Muscle of leg (tissue), 11 donors: ENCODE data around the gene GHRHR. TPM values are rescaled to one million over a fixed set of nuclear protein-coding genes. Genes with fewer than 3 reads are reported as not detected.
A peak's percentile ranks its signal among the peaks of the same experiment; 100 is the strongest.

Source experiments
- DNase-seq: peaks from one replicate; pipeline ENCODE4 v3.0.0; 2013
- H3K27ac ChIP-seq: one replicate; pipeline ENCODE4 v1.5.1; 2013; ENCODE audit warnings: mild to moderate bottlenecking, low read length, control low read depth
- H3K27me3 ChIP-seq: one replicate; pipeline ENCODE4 v1.6.1; 2013; ENCODE audit warnings: low read length; ENCODE audit not compliant: control insufficient read depth, insufficient read depth
- H3K36me3 ChIP-seq: one replicate; pipeline ENCODE4 v1.6.1; 2013; ENCODE audit warnings: low read length; ENCODE audit not compliant: control insufficient read depth, insufficient read depth
- H3K4me1 ChIP-seq: one replicate; pipeline ENCODE4 v1.6.1; 2013; ENCODE audit warnings: low read length; ENCODE audit not compliant: control insufficient read depth, insufficient read depth
- H3K4me3 ChIP-seq: one replicate; pipeline ENCODE4 v1.5.1; 2013; ENCODE audit warnings: low read length, control low read depth
- H3K9me3 ChIP-seq: replicated peaks from 2 replicates; pipeline ENCODE4 v1.6.1; 2013; ENCODE audit warnings: low read depth, low read length; ENCODE audit not compliant: control insufficient read depth
- WGBS: methylation state at CpG from one replicate; pipeline ENCODE4 v1.1.5; 2013; ENCODE audit warnings: missing lambda C conversion rate; ENCODE audit not compliant: insufficient coverage; 5-methylcytosine and 5-hydroxymethylcytosine counted together
- polyA plus RNA-seq, 8 donors: library from polyadenylated mRNA; unstranded; fragments of 120-200 nt; gene quantifications; one replicate each; pipeline versions ENCODE4 v1.2.1 to v1.2.3, GENCODE V29; 2013; ENCODE audit warnings: inconsistent platforms in 1 of 8, low replicate concordance in 1 of 8; ENCODE audit not compliant: insufficient read length in 8 of 8, insufficient read depth in 1 of 8
- total RNA-seq: library from RNA; stranded (reverse); fragments of 120-200 nt; gene quantifications from one replicate; pipeline ENCODE4 v1.2.4, GENCODE V29; 2013

The GHRHR gene
- total and polyA plus RNA-seq, 9 donors, result 0.35 to 1.5 (median 0.89) TPM

GRCh38 chr7:30927040-30927439 is 36.7 kb upstream of the GHRHR start:
- 100% methylated on average over 1 of the region's 3 CpGs for WGBS
- DNase-seq, result peak; percentile 0
- peaks cover 41% of the 10 kb centered on the region for H3K36me3 ChIP-seq
- no peak overlapping the region for H3K4me3 ChIP-seq
- no peaks in the 10 kb centered on the region for H3K27me3 ChIP-seq
- H3K27ac ChIP-seq, result no peak overlapping the region
- H3K9me3 ChIP-seq, result peaks cover 4% of the 10 kb centered on the region
- peaks cover 31% of the 10 kb centered on the region for H3K4me1 ChIP-seq

GRCh38 chr7:30927559-30927958 is 36.2 kb upstream of the GHRHR start:
- H3K4me3 ChIP-seq, result no peak overlapping the region
- H3K27me3 ChIP-seq, result no peaks in the 10 kb centered on the region
- peaks cover 31% of the 10 kb centered on the region for H3K4me1 ChIP-seq
- no peak overlapping the region for H3K27ac ChIP-seq
- H3K9me3 ChIP-seq, result peaks cover 4% of the 10 kb centered on the region
- H3K36me3 ChIP-seq, result peaks cover 36% of the 10 kb centered on the region
- peak; percentile 11 for DNase-seq
- whole genome bisulfite sequencing, result 29% methylated on average over 2 of the region's 3 CpGs

DNA sequence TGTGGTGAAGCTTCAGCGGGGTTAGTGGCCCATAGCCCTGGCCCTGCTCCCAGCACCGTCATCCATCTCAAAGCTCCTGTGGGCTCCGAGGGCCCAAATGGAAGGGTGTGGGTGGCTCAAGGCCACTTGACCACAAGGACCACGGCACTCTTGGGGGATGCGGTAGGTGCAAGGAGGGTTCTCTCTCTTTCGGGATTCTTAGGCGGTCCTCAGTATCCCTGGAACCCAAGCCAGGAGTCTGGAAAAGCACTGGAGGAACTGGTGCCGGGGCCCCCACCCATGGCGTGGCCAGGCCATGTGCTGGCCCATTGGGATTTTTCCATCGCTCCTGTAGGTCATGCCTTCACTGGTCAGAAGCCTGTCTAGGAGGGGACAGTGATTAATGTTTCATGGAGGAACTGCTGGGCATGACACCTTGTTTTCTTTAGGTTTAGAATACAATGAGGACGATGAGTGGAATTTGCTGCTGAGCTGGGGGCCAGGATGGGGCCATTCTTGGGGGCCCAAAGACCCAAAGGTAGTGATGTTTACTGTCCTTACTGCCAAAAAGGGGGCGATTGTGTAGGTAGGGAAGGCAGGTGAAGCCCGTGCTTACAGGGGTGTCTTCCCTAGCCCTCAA is 35.4 kb upstream of the GHRHR start:
- 86% methylated on average over 9 of the region's 13 CpGs for WGBS
- H3K36me3 ChIP-seq, result peaks cover 30% of the 10 kb centered on the region
- no peak overlapping the region for H3K4me3 ChIP-seq
- no peak overlapping the region for H3K27ac ChIP-seq
- H3K9me3 ChIP-seq, result peaks cover 4% of the 10 kb centered on the region
- peak; percentile 1 for DNase-seq
- H3K27me3 ChIP-seq, result no peaks in the 10 kb centered on the region
- peaks cover 38% of the 10 kb centered on the region for H3K4me1 ChIP-seq

- Histone ChIP-seq H3K36me3 (peaks cover 18% of the 10 kb centered on the region), H3K27me3 (no peaks in the 10 kb centered on the region), H3K4me3 (no peak overlapping the region), H3K9me3 (peaks cover 4% of the 10 kb centered on the region), H3K4me1 (peaks cover 50% of the 10 kb centered on the region), H3K27ac (no peak overlapping the region)
- no peak for DNase-seq
- WGBS, result 20% methylated on average over 1 of the region's 4 CpGs
Measured at GRCh38 chr7:30929686-30930085, 34.1 kb upstream of the GHRHR start.

- Histone ChIP-seq H3K27me3 (no peaks in the 10 kb centered on the region), H3K4me3 (no peak overlapping the region), H3K36me3 (peaks cover 9% of the 10 kb centered on the region), H3K4me1 (peaks cover 50% of the 10 kb centered on the region), H3K9me3 (peaks cover 4% of the 10 kb centered on the region), H3K27ac (peak overlapping the region; percentile 84)
- WGBS, result 13% methylated on average over 7 of the region's 8 CpGs
- DNase-seq, result peak; percentile 53
Measured at GRCh38 chr7:30930621-30931020, 33.1 kb upstream of the GHRHR start.

GRCh38 chr7:30931161-30931928 is 32.4 kb upstream of the GHRHR start:
- DNase-seq, result peak; percentile 85
- no peak overlapping the region for H3K4me3 ChIP-seq
- WGBS, result 61% methylated on average over 22 of the region's 24 CpGs
- H3K27ac ChIP-seq, result peak overlapping the region; percentile 84
- peaks cover 2% of the 10 kb centered on the region for H3K36me3 ChIP-seq
- peaks cover 4% of the 10 kb centered on the region for H3K9me3 ChIP-seq
- peaks cover 50% of the 10 kb centered on the region for H3K4me1 ChIP-seq
- H3K27me3 ChIP-seq, result no peaks in the 10 kb centered on the region

GRCh38 chr7:30931929-30932540 is 31.7 kb upstream of the GHRHR start:
- peaks cover 2% of the 10 kb centered on the region for H3K9me3 ChIP-seq
- WGBS, result 75% methylated on average over 7 of the region's 9 CpGs
- no peaks in the 10 kb centered on the region for H3K27me3 ChIP-seq
- DNase-seq, result no peak
- H3K27ac ChIP-seq, result peak overlapping the region; percentile 84
- H3K36me3 ChIP-seq, result no peaks in the 10 kb centered on the region
- no peak overlapping the region for H3K4me3 ChIP-seq
- H3K4me1 ChIP-seq, result peaks cover 50% of the 10 kb centered on the region

GRCh38 chr7:30932562-30932961 is 31.2 kb upstream of the GHRHR start:
- Histone ChIP-seq H3K27ac (peak overlapping the region; percentile 29), H3K36me3 (no peaks in the 10 kb centered on the region), H3K9me3 (no peaks in the 10 kb centered on the region), H3K4me1 (peaks cover 52% of the 10 kb centered on the region), H3K27me3 (no peaks in the 10 kb centered on the region), H3K4me3 (no peak overlapping the region)
- no peak for DNase-seq
- WGBS, result 59% methylated on average over 3 of the region's 6 CpGs

DNA sequence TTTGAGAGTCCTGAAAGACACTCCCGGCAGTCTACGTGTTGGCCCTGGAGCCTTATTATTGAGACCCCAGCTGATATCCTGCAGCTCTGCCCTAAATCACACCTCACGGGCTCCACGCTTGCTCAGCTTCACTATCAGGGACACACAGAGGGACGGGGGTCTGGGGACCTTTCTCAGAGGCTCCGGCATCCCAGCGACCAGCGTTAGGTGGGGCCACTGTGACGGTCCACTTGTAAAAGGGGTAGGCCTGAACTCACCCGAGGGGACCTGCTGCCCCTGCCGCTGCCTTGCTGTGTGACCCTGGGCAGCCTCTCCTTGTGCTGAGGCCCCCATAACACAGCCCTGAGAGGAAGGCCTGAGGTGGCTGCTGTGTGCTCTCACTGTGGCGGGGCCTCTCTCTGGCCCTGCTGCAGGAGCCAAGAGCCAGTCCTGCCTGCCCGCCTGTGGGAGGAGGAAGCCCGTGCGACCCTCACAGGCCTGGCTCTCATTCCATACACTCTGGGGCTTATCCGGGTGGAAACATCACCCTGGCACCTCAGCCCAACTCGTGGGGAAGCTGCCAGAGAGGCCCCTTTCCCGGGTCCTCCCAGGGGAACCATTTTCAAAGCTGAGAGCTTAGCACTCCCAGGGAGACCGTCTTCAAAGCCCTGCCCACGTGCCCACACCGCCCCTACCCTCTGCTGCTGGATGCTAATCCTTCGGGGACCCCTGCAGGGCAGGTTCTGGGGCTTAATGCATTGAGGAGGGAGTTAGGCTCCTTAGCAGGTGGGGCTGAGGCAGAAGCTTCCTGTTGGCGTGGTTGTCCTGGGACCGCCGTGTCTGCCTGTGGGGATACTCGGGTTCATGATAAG is 30.4 kb upstream of the GHRHR start:
- Histone ChIP-seq H3K4me3 (no peak overlapping the region), H3K27ac (no peak overlapping the region), H3K9me3 (no peaks in the 10 kb centered on the region), H3K4me1 (peaks cover 54% of the 10 kb centered on the region), H3K27me3 (no peaks in the 10 kb centered on the region), H3K36me3 (no peaks in the 10 kb centered on the region)
- WGBS, result 70% methylated on average over 23 of the region's 26 CpGs
- DNase-seq, result no peak
